NB4 (cell line): Measurements from ENCODE around the gene NFATC2.

Experiments used
- DNase-seq: peaks from one replicate; pipeline ENCODE4 v3.0.0; 2010; ENCODE audit warnings: low read depth
- H3K4me3 ChIP-seq: one replicate; pipeline ENCODE4 v1.5.1; 2011; ENCODE audit warnings: mild to moderate bottlenecking, low read depth, low read length, moderate library complexity
- CTCF ChIP-seq: IDR thresholded peaks from one replicate; pipeline ENCODE4 v1.5.1; 2012; ENCODE audit warnings: low read depth, low read length
- MYC ChIP-seq: IDR thresholded peaks from 2 replicates; pipeline ENCODE4 v1.6.1; 2011; ENCODE audit warnings: low read depth, low read length
- POLR2A ChIP-seq: IDR thresholded peaks from 2 replicates; pipeline ENCODE4 v1.6.1; 2011; ENCODE audit warnings: mild to moderate bottlenecking; ENCODE audit not compliant: insufficient read length; ENCODE audit errors: extremely low read depth
- TF ChIP-seq, protein P1 (sequence below): IDR thresholded peaks from 2 replicates; pipeline ENCODE4 v1.6.1; 2011; ENCODE audit warnings: low read depth, low read length

Gene NFATC2

GRCh38 chr20:51434026-51434425, 108.5 kb downstream of the NFATC2 start:
- no peak overlapping the region for H3K4me3 ChIP-seq
- TF ChIP-seq, protein P1, sequence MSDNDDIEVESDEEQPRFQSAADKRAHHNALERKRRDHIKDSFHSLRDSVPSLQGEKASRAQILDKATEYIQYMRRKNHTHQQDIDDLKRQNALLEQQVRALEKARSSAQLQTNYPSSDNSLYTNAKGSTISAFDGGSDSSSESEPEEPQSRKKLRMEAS = no peak
- TF ChIP-seq POLR2A (no peak), MYC (no peak), CTCF (no peak)
- no peak for DNase-seq

DNA sequence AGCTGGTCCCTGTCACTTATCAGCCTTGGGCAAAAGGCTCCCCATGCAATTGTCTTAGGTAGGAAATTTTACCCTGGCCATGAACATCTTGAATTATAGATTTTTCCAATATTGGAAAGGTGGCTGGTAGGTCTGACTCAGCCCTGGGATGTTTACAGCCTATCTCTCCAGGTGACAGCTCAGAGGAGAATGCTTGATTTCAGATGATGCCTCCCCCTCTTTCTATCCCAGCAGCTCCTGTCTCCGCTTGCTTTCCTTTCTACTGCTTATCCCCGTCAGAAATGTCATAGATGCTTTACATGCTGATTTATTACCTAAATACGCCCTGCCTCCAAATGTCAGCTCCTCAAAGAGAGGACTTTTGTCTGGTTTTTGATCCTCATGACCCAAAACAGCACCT, 109.6 kb downstream of the NFATC2 start:
- H3K4me3 ChIP-seq = no peak overlapping the region
- no peak for TF ChIP-seq POLR2A
- DNase-seq = no peak

- TF ChIP-seq, protein P1 = no peak
- TF ChIP-seq MYC (no peak), POLR2A (no peak), CTCF (no peak)
- DNase-seq = no peak
- no peak overlapping the region for H3K4me3 ChIP-seq
These were observed 110.2 kb downstream of the NFATC2 start for GRCh38 chr20:51432251-51432784.

- TF ChIP-seq, protein P1 = no peak
- TF ChIP-seq MYC = no peak
- no peak for TF ChIP-seq CTCF
- TF ChIP-seq POLR2A = no peak
- H3K4me3 ChIP-seq = no peak overlapping the region
- DNase-seq = no peak
These were observed 111.2 kb downstream of the NFATC2 start for GRCh38 chr20:51431321-51431720.

DNA sequence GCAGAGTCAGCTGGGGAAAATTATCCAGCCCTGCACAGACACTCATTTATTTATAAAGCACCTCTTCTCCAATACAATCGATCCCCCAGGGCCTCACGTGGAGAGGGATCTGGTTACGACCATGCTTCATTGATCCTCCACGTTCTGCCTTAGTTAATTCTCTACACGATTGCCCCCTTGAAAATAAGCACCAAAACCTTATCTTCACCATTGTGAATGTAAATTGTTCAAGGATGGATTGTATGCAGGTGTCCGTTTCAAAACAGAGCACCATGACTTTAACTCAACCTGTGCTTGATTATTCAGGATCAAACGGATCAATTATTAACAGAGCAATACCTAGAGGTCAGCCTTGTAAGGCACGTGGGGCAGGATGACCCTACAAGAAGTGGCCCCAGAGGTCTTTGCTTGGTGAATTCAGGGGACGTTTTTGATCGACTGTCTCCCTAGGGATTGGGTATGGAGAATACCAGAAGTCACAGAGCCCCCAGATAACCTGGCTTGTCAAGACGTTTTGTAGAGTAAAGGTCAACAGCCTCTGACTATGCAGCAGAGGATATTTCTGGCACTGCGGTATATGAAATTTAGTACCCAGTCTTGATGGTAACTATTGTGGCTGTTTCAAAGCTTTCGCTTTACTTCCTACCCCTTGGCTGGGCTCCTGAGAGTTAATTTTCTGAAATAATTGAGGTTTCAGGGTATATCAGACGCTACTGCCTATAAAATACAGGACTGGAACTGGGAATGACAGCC, 112.1 kb downstream of the NFATC2 start:
- DNase-seq = no peak
- no peak overlapping the region for H3K4me3 ChIP-seq
- TF ChIP-seq CTCF (no peak), MYC (no peak), POLR2A (no peak)
- TF ChIP-seq, protein P1 = no peak

- H3K4me3 ChIP-seq = no peak overlapping the region
- DNase-seq = no peak
- TF ChIP-seq MYC = no peak
- no peak for TF ChIP-seq CTCF
- no peak for TF ChIP-seq POLR2A
- TF ChIP-seq, protein P1 = no peak
These were observed 112.8 kb downstream of the NFATC2 start for GRCh38 chr20:51429696-51430095.
